ENCODE measurements around the gene PEX10.

The PEX10 gene

DNA sequence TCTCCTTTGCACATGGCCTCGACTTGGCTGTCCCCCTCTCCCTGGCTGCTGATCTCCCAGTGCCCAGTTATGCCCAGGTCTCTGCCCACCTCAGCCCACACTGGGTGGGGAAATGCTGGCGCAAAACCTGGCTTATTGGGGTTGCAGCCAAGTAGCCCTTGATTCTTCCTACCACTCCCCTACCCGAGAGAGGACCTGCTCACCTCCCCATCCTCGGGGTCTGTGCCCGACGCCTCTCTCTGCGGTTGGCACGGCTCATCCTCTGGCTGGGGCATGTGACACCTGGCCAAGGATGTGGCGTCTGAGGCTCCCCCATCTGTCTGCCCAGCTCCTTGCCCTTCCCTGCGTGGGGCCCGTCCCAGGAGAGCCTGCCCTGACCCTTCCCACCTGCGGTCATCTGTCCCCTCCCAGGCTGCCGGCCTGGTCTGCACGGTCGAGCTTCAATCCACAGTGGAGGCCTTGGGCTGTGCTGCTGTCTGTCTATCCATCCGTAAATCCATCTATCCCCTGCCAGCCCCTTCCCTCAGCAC lies 6.5 kb upstream of the PEX10 start:
- no peak for FAIRE-seq

DNA sequence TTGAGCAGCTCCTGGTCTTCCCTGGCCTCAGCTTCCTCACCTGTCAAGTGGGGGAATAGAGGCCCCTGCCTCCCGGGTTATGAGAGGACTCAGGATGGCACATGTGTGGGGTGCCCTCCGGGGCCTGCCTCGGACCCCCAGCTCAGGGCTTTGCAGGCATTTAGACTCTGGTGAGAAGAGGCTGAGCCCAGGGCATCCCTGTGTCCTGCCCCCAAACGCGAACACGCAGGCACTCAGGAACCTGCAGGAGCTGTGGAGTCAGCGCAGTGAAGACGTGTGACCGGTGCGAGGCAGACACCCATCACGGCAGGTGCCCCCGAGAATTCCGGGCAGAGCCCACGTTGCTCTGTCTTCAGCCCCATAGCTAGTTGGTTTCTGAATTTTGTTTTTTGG lies 5.5 kb upstream of the PEX10 start:
- FAIRE-seq: no peak

DNA sequence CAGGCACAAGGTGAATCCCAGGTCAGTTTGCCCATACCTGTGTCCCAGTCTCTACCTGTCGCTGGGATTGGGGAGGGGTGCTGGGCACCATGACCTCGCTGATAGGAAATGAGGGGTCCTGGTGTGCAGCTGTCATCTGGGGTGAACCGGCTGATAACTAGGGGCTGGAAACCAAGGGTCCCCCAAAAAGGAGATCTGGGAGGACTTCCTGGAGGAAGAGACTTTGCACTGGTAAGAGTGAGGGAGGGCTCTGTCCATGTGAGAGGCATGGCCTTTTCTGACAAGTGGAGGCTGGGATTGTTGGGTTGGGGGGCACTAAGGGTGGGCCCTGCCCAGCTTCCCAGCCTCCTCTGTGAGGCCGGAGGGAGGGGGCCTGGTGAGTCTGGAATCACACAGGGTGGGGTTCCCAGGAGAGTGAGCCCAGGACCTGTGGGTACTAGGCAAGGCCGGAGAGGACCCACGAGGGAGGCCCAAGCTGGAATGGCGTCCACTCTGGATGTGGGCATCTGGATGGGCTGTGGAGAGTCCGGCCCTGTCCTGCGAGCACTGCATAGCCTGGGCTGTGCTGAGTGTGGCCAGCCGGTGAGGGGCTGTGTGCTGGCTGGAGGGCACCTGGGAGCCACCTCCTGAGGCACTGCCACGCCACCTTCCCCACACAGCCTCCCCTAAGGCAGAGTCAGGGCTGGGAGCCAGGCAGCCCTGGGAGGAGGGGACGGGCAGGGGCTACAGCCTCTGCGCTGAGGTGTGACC lies 4.9 kb upstream of the PEX10 start:
- no peak for FAIRE-seq

DNA sequence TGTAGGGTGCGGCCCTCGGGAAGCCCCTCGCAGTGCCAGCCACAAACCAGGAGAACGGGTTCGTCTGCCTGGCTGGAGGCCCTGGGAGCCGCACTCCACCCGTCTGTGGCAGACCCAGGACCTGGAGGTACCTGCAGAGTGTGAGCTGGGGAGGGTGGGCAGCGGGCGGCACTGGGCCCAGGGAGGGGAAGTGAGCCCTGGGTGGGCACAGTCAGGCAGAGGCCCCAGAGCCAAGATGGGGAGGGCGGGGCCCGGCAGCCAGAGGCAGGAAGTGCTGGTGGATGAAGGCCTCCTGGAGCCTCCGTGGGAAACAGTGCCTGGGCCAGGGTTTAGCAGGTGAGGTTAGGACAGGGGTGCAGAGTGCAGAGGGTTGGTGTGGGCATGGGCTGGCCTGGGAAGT lies 4.0 kb upstream of the PEX10 start:
- no peak for FAIRE-seq

DNA sequence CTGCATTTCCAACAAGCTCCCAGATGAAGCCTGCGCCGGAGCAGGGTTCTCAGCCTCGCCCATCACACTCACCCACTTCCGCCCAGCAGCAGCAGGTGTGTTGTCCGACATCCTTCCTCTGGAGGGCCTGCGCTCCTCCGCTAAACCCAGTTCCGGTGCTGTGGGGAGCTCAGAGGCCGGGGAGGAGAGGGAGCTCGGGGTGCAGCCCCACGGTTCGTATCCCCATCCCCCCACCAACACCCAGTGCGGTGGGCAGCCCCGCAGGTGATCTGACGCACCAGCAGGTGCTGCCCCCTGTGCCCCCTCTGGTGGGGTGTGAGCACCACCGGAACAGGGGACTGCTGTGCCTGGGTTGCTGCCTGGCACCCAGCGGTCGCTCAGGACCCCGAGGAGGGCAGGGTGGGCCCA lies 3.4 kb upstream of the PEX10 start:
- no peak for FAIRE-seq

DNA sequence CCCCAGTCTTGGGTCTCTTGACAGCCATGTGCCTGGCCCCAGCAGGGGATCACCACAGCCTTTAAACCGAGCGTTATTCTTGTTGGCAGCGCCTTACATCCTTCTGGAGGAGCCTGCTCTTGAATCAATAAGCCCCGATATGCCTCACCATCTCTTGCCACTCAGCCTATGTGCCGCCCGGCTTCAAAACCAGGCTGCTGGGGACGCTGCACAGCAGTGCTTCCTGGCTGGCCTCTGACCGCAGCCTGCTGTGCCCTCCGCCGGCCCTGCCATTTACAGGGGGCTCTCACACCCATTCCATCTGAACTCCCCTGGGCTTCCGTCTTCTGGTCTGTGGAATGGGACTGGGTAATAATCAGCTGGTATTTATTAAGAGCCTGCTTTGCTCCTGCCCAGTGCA lies 3.0 kb upstream of the PEX10 start:
- FAIRE-seq: no peak

DNA sequence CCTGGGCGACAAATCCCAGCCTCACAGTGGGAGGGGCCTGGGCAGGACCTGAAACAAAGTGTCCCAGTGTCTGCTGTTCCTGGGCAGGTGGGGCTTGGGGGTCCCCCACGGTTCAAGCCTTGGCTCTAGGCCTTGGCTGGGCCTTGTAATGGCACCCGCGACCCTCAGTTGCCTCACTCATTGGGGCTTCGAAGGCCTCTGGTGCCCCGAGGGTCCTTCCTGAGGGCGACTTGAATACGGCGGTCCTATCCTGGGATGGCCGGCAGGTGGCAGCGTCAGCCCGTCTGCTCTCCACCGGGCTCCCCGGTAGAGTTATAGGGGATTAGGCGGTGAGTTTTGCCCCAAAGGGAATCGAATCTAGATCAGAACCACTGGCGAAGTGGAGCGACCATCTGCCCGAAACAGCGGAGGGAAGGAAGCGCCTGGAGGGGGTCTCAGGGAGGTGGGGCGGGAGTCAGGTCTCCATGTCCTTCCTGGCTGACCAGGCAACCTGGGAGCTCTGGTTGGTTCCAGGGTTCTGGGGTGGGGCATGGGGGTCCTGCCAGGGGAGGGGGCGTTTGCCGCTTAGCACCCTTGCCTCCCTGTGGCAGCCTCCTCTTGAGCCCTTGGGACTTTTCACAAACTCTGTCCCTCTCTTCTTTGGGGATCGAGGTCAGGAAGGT lies 2.1 kb upstream of the PEX10 start:
- no peak for FAIRE-seq

DNA sequence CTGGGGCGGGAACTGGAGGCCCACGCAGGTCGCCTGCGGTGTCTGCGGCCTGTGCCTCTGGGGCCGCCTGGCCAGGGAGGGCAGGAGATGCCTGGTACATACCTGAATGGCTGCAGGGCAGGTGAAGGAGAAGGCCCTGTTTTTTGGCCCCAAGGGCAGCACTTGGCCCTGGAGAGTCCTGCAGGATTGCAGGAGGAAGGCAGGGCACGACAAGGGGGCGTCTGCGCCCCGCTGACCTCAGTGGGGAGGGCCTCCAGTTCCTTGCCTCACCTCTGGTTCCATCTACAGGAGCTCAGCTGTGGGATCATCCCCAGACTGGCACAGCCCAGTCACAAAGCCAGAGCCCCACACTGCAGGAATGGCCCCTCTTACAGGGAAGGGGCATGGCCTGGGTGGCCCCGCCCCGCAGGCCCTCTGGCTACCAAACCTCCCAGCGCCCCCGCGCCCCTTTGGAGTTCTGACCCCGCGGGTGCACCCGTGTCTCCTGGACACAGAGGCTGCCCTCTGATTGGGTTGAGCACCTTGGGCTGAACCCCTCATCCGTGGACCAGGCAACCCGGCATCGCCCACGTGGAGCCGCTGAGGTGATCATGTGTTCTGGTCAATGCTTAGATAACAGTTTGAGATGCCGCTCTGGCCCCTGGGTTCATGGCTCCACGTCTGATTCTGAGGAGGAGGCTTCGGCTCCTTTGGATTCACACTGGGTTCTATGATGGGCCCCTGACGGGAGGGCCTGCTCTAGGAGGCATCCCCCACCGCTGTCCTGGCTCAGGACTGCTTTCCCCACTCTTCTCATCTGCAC lies 1.3 kb upstream of the PEX10 start:
- FAIRE-seq: no peak

DNA sequence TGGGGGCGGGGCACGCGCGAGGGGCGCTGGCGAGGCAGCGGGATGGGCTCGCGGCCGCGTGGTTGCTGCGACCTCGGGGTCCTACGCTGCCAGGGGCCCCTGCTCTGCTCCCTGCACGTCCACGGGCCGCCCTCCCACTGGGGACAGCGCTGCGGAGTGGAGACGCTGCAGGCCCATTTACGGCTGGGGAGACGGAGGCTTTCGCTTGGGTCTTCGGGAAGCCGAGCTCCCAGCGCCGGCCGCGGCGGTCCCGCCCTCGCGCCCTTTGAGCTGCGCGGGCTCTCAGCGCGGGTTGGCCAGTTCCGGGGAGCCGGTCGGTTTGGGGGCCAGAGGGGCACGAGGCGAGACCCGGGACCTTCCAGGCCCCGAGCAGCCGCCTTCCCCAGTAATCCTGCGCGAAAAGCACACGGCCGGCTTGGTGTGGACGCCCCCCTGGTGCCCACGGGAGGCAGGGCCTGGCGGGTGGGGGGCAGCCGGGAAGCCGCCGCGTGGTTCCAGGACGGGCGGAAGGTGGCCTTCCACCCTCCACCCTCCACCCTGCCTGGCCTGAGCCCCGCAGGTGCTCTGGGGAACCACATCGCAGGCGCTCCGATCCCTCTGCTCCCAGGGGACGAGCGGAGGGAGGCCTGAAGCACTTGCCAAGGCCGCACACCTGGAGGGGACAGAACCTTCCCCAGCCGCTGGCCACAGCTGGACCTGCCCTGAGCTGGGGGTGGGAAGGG lies 570 bp upstream of the PEX10 start:
- no peak for FAIRE-seq

DNA sequence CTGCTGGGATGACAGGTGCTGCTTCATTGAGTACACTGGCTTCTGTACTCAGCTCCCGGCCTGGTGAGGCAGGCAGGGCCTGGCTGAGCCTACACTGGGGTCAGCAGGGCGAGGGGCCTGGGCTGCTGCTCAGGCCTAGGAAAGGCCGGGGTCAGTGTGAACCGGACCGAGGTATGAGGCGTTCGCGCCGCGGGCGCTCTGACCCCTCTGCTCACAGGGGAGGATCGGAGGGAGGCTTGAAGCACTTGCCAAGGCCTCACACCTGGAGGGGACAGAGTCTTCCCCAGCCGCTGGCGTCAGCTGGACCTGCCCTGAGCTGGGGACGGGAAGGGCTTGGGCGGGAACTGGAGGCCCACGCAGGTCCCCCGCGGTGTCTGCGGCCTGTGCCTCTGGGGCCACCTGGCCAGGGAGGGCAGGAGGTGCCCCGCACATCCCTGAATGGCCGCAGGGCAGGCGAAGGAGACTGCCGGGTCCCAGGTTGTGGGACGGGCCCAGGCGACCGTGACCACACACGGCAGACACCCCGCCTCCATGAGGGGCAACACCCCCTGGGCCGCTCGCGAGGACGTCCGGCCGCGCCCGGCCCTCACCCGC lies 466 bp downstream of the PEX10 start:
- no peak for FAIRE-seq

DNA sequence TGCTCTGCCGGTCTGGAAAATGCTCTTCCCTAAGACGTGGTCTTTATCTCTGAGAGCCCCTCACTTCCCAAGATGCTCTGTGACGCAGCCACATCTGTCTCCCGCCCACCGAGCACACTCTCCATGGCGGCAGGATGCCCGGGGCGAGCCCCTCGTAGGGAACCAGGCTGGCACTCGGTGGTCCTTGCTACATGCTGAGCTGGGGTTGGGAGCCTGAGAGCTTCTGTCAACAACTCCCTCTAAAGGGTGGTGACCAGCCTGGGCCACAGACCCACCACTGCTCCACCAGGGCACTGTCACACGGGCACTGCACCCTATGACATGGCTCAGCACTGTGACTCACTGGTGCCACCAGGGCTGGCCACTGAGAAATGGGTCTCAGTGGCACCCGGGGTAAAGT lies 2.6 kb downstream of the PEX10 start:
- FAIRE-seq: no peak

DNA sequence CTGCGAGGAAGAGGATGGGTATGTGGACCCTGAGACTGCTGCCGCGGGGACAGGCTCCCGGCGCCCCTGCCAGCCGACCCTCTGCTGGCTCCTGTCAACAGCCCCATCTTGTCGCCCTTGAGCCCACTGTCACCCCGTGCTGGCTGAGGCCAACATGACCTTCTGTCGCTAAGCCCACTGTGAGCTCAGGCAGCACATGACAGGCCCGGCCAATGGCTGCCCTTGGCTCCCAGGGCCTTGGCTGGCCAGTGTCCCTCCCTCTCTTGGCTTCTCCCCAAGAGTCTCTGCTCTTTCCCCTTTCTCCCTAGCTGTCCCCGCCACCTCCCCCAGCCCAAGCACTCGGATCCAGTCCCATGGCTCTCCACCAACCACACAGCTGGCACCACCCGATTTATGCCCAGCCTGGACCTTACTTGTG lies 3.5 kb downstream of the PEX10 start:
- no peak for FAIRE-seq

DNA sequence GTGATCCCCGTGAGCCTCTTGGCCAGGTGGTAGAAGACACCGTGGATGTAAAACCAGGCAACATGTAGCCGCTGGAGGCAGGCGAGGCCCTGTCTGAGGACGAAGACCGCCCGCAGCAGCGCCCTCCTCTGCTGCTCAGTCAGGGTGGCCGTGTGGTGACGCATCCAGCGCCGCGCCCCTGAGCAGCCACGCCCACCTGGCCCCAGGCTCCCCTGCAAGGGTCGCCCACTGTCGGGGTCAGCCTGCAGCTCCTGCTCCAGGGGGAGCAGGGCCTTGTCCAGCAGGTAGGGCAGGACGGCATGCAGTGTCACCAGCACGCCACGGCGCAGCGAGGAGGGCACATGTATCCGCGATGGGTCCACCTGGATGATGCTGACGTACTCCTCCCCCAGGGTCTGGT lies 3.9 kb downstream of the PEX10 start:
- no peak for FAIRE-seq

DNA sequence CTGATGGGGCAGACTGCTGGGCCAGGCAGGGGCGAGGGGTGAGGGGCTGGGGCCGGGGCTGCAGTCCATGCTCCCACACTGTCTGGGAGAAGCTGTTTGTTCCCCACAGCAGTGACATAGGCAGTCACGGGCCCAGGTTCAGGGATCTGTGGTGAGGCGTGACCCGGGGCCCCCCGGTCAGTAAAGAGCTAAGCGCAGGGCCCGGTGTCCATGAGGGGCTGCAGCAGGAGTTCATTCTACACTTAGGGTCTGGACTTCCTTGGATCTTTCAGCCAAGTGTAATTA lies 4.4 kb downstream of the PEX10 start:
- FAIRE-seq: no peak

DNA sequence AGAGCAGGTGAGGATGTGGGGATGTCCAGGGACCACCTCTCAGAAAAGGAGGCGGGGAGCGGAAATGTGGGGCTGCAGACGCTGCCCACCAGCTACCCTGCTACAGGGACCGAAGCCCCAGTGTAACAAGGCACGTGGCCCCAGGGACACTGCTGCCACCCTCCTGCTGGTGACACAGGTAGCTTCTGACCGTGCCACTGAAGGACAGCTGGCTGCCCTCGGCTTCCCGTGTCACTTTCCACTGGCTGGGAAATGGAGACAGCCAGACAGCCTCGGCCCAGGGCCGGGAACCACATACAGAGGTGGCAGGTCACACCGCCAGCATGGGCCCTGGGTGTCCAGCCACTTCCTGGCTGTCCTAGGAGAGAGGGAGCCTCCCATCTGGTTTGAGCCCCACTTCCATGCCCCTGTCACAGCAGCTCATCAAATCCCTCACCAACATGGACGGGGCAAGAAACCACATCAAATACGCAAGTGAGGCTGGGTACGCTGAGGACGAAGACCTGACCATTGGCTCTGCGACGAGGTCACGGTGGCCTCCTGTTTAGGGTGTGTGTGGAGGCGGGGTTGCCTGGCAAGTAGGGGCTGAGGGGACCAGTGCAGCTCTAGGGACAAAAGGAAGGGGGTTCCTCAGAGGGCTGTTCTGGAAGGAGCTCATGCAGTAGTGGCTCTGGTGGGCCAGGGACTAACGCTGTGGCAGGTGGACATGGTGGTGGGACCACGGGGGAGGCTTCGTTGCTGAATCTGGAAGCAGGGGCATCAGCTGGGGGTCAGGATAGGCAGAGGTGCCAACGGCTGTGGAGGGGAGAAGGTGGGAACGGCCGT lies 5.0 kb downstream of the PEX10 start:
- FAIRE-seq: no peak

DNA sequence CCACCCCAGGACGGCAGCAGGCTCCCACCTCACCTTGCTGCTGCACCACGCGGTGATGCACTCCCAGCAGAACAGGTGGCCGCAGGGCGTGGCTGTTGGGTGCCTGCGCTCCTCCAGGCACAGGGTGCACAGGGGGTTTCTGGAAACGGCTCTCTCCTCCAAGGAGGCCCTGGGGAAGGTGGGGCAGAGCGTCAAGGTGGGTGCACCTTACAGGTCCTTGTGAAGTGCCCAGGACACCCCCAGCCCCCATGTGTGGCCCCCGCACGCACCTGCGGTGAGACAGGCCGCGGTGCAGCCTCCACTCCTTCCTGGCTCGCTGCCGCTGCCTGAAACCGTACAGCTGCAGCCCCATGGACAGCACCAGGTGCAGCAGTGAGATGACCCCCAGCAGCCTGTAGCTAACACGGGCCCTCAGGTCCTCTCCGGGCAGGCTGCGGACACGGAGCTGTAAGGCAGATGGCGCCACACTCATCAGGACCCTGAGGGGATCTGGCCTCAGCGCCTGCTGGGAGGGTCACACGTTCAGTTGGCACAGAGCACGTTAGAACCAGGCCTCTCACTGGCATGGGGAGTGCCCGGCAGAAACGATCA lies 5.8 kb downstream of the PEX10 start:
- FAIRE-seq: no peak

DNA sequence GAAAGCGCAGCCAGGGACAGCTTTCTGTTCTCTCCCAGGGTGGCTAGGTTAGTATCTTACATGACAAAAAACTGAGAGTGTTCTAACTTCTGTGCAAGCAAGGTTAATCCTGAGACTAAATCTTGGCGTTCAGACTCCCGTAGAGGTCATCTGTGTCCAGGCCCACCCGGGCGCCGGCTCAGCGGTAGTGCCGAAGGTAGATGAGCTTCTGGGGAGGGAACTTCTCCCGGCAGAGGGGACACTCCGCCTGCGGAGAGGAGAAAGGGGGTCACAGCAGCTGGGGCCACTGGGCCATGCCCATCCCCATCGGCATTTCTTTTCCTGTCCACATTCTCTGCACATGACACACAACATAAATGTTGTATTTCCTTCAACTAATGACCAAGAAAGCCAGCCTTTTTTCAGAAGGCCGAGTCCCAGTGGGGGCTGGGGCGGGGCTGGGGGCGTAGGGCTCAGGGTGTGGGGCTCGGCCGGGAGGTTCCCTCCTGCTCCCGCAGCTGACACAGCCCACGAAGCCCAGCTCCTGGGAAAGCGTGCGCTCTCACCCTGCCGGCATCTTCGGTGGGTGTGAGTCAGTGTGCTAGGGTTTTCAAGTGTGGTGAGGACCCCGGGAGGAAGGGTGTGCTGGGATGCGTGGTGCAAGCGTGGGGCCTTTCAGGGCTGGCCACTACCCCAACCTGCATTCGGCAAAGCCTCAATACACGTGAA lies 6.6 kb downstream of the PEX10 start:
- no peak for FAIRE-seq

DNA sequence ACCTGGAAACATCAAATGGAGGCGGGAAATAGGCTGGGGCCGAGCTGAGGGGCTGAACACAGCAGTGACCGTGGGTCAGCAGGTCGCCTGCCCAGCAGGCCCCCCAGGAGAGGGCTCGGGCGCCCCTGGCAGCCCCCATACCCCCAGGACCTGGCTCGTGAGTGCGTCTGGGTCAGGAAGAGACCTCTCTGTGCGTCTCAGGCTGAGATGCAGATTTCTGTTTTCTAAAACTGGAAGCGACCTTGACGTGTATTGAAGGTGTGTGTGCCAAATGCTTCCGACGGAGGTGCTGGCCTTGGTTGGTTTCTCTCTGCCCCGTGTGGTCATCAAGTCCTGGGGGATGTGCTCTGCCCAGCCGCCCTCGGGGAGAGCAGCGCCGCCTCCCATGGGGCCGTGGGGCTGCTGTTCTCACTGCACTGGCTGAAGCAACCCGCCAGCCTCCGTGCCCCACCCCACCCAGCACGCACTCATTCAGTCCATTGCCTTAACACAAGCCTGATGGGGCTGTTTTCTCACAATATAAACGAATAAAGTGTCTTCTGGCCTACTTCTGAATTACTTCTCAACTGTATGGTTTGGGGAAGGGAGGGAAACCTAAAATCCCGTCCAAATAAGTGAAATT lies 7.4 kb downstream of the PEX10 start:
- no peak for FAIRE-seq

DNA sequence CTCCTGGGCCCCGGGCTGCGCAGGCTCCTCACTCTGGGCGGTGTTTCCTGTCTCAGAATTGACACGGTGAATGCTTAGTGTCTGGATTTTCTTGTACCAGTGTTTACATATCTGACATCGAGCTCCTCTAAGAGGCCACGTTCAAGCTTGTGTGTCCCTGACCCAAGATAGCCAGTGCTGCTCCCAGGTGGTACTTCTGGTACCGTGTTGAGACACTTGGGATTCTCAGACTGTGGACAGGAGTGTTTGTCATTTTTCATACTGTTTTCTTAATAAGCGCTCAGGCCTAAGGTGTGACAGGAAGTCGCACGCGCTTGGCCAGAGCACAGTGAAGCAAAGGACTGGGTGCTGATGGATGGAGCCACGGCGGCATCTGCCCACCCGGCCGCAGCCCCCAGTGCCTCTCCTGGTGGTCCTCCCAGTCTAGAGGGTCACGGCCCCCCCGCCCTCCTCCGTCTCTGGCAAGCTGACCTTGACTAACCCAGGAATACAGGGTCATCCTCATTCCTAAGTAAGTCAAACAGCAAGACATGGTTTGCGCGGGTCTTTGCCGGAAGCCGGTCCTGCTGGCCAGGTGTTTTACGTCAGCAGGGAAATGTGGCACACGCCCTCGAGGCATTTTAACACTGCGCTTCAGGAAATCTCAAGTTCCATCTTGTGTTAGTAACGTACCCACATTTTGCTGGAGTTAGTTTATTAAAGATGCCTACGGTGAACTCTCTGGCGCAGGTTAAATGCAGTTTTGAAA lies 8.0 kb downstream of the PEX10 start:
- no peak for FAIRE-seq

DNA sequence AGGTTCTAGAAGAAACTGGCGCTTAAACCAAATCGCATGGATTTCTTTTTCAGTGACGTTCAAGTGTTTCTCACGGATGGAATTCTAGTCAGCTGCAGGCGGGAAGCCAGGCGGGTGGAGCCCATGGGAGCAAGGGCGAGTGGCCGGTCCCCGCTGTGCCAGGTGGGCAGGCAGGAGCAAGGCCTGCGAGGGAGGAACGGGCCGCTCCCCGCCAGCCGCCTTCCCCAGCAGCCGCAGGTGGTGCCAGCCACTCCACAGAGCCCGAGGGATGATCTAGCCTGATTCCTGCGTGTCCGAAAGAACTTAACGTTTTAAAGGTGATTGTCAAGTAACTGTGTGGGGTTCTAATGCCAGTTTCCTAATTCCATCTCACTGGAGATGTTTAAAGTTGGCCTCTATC lies 9.1 kb downstream of the PEX10 start:
- FAIRE-seq: no peak
